CD1c-positive myeloid dendritic cell (primary cell): ENCODE measurements around the gene MED22.
A peak's percentile ranks its signal among the peaks of the same experiment; 100 is the strongest.

Experiments used
- DNase-seq: peaks from one replicate; pipeline ENCODE4 v3.0.0-alpha.2; 2016; ENCODE audit errors: extremely low spot score

Gene MED22

DNA sequence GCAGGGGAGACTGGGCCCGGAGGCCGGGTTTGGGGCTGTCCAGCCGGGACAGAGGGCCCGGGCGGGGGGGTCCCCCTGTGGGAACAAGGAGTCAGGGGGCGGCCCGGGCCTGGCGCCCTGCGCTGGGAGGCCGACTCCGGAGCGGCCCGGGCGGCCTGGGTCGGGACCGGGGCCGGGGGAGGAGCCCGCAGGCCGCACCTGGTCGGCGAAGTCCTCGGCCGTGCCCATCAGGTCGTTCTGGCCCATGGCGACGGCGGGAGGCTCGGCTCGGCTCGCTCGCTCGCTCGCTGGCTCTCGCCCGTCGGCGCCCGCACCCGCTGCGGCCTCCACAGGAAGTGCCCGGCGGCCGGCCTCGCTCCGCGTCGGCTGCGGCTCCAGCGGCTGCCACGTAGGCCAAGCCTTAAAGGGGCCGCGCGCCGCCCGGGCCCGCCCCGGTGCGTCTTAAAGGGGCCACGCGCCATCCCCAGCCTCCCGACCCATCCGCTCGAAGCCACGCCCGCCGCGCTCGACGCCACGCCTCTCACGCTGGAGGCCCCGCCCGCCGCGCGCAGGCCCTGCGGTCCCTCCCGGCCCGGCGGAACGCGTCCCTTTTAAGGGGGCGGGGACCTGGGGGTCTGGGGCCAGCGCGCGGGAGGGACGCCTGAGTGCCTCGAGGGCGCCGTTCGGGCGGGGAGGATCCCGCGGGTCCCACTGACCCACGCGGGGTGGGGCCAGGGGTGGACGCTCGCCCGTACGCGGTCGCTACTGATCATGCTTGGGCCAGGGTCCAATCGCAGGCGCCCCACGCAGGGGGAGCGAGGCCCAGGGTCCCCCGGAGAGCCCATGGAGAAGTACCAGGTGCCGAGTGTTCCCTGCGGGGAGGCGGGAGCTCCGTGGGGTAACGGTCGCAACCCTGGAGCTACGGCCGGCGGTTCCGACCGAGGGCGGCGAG lies 28.1 kb upstream of the MED22 start, which contains the start of the genes STKLD1 and SURF4:
Gene STKLD1 (plus strand): TSS at position 643 of the 931 bp plus-strand sequence. CDS start 108 bp downstream, at position 751.
Gene SURF4 (minus strand): TSS at position 337 of the 931 bp plus-strand sequence. CDS start 91 bp downstream, at position 246.
- DNase-seq, result peak; percentile 98

GRCh38 chr9:133375116-133375723 lies 27.3 kb upstream of the MED22 start:
- DNase-seq, result peak; percentile 45

DNA sequence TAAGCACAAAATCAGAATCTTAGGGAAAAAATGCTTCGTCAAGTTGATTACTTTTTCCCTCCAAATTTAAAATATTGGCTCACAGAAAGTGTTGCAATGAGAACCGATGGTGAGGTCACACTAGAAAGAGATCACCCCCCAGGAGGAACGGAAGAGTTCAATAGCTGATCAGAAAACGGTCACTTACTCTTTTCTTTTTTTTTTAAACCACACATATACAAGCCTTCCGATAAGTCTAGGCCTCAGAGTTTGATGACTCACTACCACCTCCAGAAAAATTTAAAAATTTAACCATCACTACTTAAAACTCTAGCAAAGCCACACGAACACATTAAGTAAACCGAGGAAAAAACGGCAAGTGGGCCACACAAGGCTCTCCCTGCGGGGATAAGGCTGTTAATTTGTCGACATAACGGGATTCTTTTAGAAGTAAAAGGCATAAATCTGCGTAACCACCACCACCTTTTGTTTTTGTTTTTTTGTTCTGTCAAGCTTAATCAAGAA lies 26.7 kb upstream of the MED22 start:
- peak; percentile 38 for DNase-seq

GRCh38 chr9:133372144-133372543 lies 24.2 kb upstream of the MED22 start:
- DNase-seq, result no peak

GRCh38 chr9:133371261-133371711 lies 23.4 kb upstream of the MED22 start:
- DNase-seq, result peak; percentile 19

- DNase-seq, result no peak
Measured at GRCh38 chr9:133370685-133371084, 22.8 kb upstream of the MED22 start.

DNA sequence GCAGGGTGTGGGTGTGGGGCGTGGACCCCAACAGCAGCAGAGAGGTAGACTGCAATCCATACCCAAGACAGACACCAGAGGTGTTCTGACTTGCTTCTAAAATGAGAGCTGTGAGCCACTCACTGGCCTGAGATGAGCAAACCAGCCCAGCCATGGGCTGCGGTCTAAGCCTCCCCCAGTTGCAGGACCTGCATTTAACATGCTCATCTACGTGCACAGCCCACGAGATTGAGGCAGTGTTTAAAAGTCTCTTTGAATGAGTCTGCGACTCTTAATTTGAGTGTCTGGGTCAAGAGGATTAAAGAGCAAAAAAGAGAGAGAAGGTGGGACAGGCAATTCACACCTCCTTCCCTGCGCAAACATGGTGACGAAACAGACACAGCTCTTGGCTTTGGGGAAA lies 22.0 kb upstream of the MED22 start:
- DNase-seq, result no peak

DNA sequence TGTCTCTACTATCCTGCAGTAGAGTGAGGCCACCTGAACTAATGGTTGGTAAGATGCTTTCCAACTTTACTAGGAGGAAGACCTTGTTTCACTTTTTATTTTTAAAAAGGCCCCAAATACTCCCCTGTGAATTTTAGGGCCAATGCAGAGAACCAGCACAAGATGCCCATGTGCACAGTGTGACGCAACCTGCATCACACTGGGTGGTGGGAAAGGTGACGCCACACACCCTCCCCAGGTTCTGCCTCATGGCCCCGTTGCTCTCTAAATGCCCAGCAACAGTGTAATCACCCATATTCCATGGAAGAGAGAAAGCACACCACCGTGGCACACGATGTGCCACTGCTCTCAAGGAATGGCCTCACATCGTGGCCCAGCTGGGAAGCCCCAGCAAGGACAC lies 21.5 kb upstream of the MED22 start:
- no peak for DNase-seq

- DNase-seq, result no peak
Measured at GRCh38 chr9:133368249-133368881, 20.4 kb upstream of the MED22 start.

DNA sequence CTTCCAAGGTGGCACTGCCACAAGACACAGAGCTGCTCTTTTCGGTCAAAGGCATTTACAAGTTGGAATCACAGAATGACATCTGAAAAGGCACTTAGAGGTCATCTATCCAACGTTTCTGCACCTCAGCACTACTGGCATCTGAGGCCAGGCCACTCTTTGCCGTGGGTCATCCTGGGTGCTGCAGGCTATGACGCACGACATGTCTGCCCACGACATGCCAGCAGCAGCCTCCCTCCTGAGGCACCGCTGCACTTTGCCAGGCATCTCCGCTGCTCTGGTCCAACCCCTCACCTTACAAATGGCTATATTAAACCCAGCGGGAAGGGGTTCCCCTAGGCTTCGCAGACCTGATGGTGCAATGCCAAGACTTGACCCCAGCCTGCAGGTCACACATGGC lies 19.8 kb upstream of the MED22 start:
- no peak for DNase-seq

GRCh38 chr9:133367221-133367620 lies 19.3 kb upstream of the MED22 start:
- no peak for DNase-seq

GRCh38 chr9:133366435-133366834 lies 18.5 kb upstream of the MED22 start:
- no peak for DNase-seq

DNA sequence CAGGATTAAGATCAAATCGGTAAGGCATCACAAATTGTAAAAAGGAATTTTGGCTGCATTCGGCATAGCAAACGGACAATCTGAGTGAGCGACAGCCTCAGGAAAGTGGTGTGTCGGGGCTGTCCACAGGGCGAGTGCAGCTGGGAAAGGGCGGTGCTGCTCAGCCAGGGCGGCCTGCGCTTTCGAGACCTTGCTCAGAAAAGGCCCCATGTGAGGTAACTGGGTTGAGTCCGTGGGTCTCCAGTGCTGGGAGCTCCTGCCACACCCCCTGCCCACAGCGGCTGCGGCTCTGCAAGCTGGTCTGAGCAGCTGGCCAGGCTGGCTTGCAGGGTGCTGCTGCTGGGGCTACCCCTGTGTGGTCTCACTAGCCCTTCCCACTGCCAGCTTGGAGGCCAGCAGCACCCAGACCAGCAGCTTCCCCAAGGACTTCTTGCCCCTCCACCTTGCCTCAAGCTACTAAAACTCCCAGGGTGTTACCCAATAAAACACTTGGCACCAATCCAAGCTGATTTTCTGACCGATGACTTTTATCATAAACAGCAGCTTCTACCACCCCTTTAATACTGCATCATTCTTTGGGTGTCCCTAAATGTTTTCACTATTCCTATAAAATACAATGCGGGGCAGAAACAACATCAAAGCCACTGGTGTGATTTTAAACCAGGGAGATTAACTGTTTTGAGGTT lies 14.6 kb upstream of the MED22 start:
- no peak for DNase-seq

GRCh38 chr9:133361507-133362092 lies 13.7 kb upstream of the MED22 start:
- no peak for DNase-seq

- DNase-seq, result no peak
Measured at GRCh38 chr9:133360400-133361393, 12.8 kb upstream of the MED22 start.

GRCh38 chr9:133359399-133360175 lies 11.7 kb upstream of the MED22 start:
- DNase-seq, result no peak

- DNase-seq, result no peak
Measured at GRCh38 chr9:133357656-133358055, 9.7 kb upstream of the MED22 start.

DNA sequence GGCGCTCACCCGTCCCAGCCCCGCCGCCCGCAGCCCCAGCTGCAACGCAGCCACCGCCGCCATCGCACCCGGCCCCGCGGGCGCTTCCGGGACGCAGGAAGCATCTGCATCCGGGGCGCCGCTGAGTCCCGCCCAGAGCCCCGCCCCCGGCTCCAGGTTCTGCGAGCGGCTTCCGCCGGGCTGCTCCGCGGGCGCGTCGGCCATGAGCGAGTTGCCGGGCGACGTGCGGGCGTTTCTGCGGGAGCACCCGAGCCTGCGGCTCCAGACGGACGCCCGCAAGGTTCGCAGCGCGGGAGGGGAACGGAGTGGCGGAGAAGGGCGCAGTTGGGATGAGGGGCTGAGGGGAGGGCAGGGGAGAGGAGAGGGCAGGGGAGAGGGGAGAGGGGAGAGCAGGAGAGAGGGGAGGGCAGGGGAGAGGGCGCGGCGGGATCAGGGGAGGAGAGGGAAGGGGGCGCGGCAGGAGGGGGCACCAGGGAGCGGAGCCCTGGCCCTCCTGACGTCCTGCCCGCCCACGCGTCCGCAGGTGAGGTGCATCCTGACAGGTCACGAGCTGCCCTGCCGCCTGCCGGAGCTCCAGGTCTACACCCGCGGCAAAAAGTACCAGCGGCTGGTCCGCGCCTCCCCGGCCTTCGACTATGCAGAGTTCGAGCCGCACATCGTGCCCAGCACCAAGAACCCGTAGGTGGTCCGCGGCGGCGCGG lies 8.6 kb upstream of the MED22 start, which contains the start of the genes SURF1 and SURF2:
Gene SURF1 (minus strand): TSS at position 97 of the 701 bp plus-strand sequence. CDS start 34 bp downstream, at position 63.
Gene SURF2 (plus strand): TSS at position 160 of the 701 bp plus-strand sequence. CDS start 43 bp downstream, at position 203.
- DNase-seq, result peak; percentile 95
